IPS DF 6.9 (cell line): ENCODE results near the gene ZNF277.
"Not testable (repeated sequence)": the region's sequence is repeated elsewhere in the genome, so short reads cannot be mapped to it uniquely, and the experiment has no call there.

Experiments
- DNase-seq: peaks from one replicate; pipeline ENCODE4 v3.0.0-alpha.2; 2013; ENCODE audit warnings: low read depth, low spot score
- H3K27ac ChIP-seq: one replicate; pipeline ENCODE4 v1.5.1; 2013; ENCODE audit warnings: low read length, control low read depth
- H3K27me3 ChIP-seq: 2 replicates; pipeline ENCODE4 v1.6.1; 2013; ENCODE audit warnings: mild to moderate bottlenecking, low read length; ENCODE audit not compliant: control insufficient read depth, insufficient read depth
- H3K36me3 ChIP-seq: 2 replicates; pipeline ENCODE4 v1.6.1; 2013; ENCODE audit warnings: low read length; ENCODE audit not compliant: control insufficient read depth, insufficient read depth
- H3K4me1 ChIP-seq: 2 replicates; pipeline ENCODE4 v1.6.1; 2013; ENCODE audit warnings: low read length; ENCODE audit not compliant: control insufficient read depth, insufficient read depth
- H3K4me3 ChIP-seq: 2 replicates; pipeline ENCODE4 v1.5.1; 2013; ENCODE audit warnings: mild to moderate bottlenecking, low read length
- H3K9me3 ChIP-seq: 2 replicates; pipeline ENCODE4 v1.6.1; 2013; ENCODE audit warnings: low read length, inconsistent platforms; ENCODE audit not compliant: control insufficient read depth, insufficient read depth
- WGBS: extraction: QIAGEN DNeasy Blood & Tissue Kit; methylation state at CpG from one replicate; pipeline ENCODE4 v1.1.7; 2013; ENCODE audit warnings: mixed read lengths, missing lambda C conversion rate; ENCODE audit not compliant: insufficient read length, insufficient coverage; 5-methylcytosine and 5-hydroxymethylcytosine counted together

Gene ZNF277

GRCh38 chr7:112316803-112317202, 110.3 kb downstream of the ZNF277 start:
- H3K4me1 ChIP-seq, H3K27ac ChIP-seq, H3K36me3 ChIP-seq, H3K4me3 ChIP-seq, DNase-seq, H3K9me3 ChIP-seq, H3K27me3 ChIP-seq: not testable (repeated sequence)
- no CpG with 5 or more reads among the region's 2 CpGs for WGBS

GRCh38 chr7:112322070-112322469, 115.6 kb downstream of the ZNF277 start:
- no peak overlapping the region for H3K4me3 ChIP-seq
- H3K27ac ChIP-seq: no peak overlapping the region
- H3K4me1 ChIP-seq: no peaks in the 10 kb centered on the region
- no CpG with 5 or more reads among the region's 1 CpG for WGBS
- H3K36me3 ChIP-seq: no peaks in the 10 kb centered on the region
- H3K9me3 ChIP-seq: no peaks in the 10 kb centered on the region
- no peak for DNase-seq
- H3K27me3 ChIP-seq: no peaks in the 10 kb centered on the region

GRCh38 chr7:112327566-112327965, 121.1 kb downstream of the ZNF277 start:
- Histone ChIP-seq H3K9me3 (no peaks in the 10 kb centered on the region), H3K4me3 (no peak overlapping the region), H3K27me3 (no peaks in the 10 kb centered on the region), H3K27ac (no peak overlapping the region), H3K4me1 (no peaks in the 10 kb centered on the region), H3K36me3 (no peaks in the 10 kb centered on the region)
- no CpG with 5 or more reads among the region's 1 CpG for WGBS
- DNase-seq: no peak

- Histone ChIP-seq H3K4me1 (no peaks in the 10 kb centered on the region), H3K27me3 (no peaks in the 10 kb centered on the region), H3K4me3 (no peak overlapping the region), H3K36me3 (no peaks in the 10 kb centered on the region), H3K9me3 (no peaks in the 10 kb centered on the region), H3K27ac (no peak overlapping the region)
- DNase-seq: no peak
- WGBS: no CpG with 5 or more reads among the region's 1 CpG
These were observed 125.0 kb downstream of the ZNF277 start for GRCh38 chr7:112331492-112331891.

GRCh38 chr7:112334366-112334765, 127.9 kb downstream of the ZNF277 start:
- Histone ChIP-seq H3K27ac (no peak overlapping the region), H3K9me3 (no peaks in the 10 kb centered on the region), H3K27me3 (no peaks in the 10 kb centered on the region), H3K4me1 (peaks cover 2% of the 10 kb centered on the region; the same call in 1 of the 2 replicates), H3K4me3 (no peak overlapping the region), H3K36me3 (no peaks in the 10 kb centered on the region)
- no peak for DNase-seq
- no CpG with 5 or more reads among the region's 1 CpG for WGBS

- H3K27me3 ChIP-seq: no peaks in the 10 kb centered on the region
- no peak for DNase-seq
- H3K36me3 ChIP-seq: no peaks in the 10 kb centered on the region; the same call in 1 of the 2 replicates
- no CpG with 5 or more reads among the region's 2 CpGs for WGBS
- no peak overlapping the region for H3K4me3 ChIP-seq
- H3K9me3 ChIP-seq: no peaks in the 10 kb centered on the region
- peaks cover 2% of the 10 kb centered on the region; the same call in 1 of the 2 replicates for H3K4me1 ChIP-seq
- no peak overlapping the region for H3K27ac ChIP-seq
These were observed 129.8 kb downstream of the ZNF277 start for GRCh38 chr7:112336261-112336660.

GRCh38 chr7:112336936-112337576, 130.6 kb downstream of the ZNF277 start:
- Histone ChIP-seq H3K27me3 (no peaks in the 10 kb centered on the region), H3K27ac (no peak overlapping the region), H3K4me1 (peaks cover 2% of the 10 kb centered on the region; the same call in 1 of the 2 replicates), H3K9me3 (no peaks in the 10 kb centered on the region), H3K4me3 (no peak overlapping the region), H3K36me3 (no peaks in the 10 kb centered on the region; the same call in 1 of the 2 replicates)
- DNase-seq: no peak
- no CpG with 5 or more reads among the region's 8 CpGs for WGBS

- Histone ChIP-seq H3K9me3 (no peaks in the 10 kb centered on the region), H3K27ac (no peak overlapping the region), H3K27me3 (no peaks in the 10 kb centered on the region), H3K4me3 (no peak overlapping the region), H3K36me3 (no peaks in the 10 kb centered on the region; the same call in 1 of the 2 replicates), H3K4me1 (peaks cover 2% of the 10 kb centered on the region; the same call in 1 of the 2 replicates)
- no CpG with 5 or more reads among the region's 2 CpGs for WGBS
- no peak for DNase-seq
These were observed 131.4 kb downstream of the ZNF277 start for GRCh38 chr7:112337892-112338291.

GRCh38 chr7:112338786-112339185, 132.3 kb downstream of the ZNF277 start:
- no peaks in the 10 kb centered on the region; the same call in 1 of the 2 replicates for H3K36me3 ChIP-seq
- DNase-seq: no peak
- H3K27ac ChIP-seq: no peak overlapping the region
- 100% methylated on average over 2 of the region's 4 CpGs for WGBS
- H3K4me3 ChIP-seq: no peak overlapping the region
- no peaks in the 10 kb centered on the region for H3K9me3 ChIP-seq
- no peaks in the 10 kb centered on the region for H3K27me3 ChIP-seq
- H3K4me1 ChIP-seq: peaks cover 2% of the 10 kb centered on the region; the same call in 1 of the 2 replicates

GRCh38 chr7:112341464-112341863, 135.0 kb downstream of the ZNF277 start:
- H3K27me3 ChIP-seq: no peaks in the 10 kb centered on the region
- no peaks in the 10 kb centered on the region for H3K9me3 ChIP-seq
- H3K36me3 ChIP-seq: no peaks in the 10 kb centered on the region; the same call in 1 of the 2 replicates
- no peak for DNase-seq
- peaks cover 2% of the 10 kb centered on the region; the same call in 1 of the 2 replicates for H3K4me1 ChIP-seq
- no peak overlapping the region for H3K27ac ChIP-seq
- H3K4me3 ChIP-seq: no peak overlapping the region
- no CpG with 5 or more reads among the region's 2 CpGs for WGBS
